Measurements from ENCODE around the gene CFAP45.

Gene CFAP45

DNA sequence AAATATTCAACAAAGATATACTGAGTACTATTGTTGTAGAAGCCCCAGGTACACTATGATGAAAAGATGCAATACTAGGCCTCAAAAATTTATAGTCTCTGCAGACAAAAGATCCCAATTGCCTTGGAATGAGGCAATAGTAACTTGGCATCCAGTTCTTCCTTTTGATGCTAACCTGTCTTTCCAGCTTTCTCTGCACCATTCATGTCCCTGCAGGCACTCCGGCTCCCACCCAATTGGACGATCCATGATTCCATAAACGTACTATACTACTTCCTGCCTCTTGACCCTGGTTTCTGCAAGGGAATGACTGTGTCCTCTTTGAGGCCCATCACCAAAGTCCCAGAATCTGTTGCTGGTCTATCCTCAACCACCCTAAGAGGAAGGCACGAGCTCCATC, 33.4 kb upstream of the CFAP45 start:
- Histone ChIP-seq H3K4me1 (ENCODE audit: control insufficient read depth in 1 of 2, insufficient read depth in 1 of 2, low read depth in 1 of 2, low read length in 1 of 2) (peaks cover 26 to 30% of the 10 kb centered on the region in 2 experiments), H3K27ac (no peak overlapping the region), H3K36me3 (no peaks in the 10 kb centered on the region), H3K4me3 (ENCODE audit: low read depth in 1 of 2, low read length in 1 of 2) (no peak overlapping the region), H3K9me3 (no peaks in the 10 kb centered on the region), H3K27me3 (peaks cover 7% of the 10 kb centered on the region)
- TF ChIP-seq, protein P1, sequence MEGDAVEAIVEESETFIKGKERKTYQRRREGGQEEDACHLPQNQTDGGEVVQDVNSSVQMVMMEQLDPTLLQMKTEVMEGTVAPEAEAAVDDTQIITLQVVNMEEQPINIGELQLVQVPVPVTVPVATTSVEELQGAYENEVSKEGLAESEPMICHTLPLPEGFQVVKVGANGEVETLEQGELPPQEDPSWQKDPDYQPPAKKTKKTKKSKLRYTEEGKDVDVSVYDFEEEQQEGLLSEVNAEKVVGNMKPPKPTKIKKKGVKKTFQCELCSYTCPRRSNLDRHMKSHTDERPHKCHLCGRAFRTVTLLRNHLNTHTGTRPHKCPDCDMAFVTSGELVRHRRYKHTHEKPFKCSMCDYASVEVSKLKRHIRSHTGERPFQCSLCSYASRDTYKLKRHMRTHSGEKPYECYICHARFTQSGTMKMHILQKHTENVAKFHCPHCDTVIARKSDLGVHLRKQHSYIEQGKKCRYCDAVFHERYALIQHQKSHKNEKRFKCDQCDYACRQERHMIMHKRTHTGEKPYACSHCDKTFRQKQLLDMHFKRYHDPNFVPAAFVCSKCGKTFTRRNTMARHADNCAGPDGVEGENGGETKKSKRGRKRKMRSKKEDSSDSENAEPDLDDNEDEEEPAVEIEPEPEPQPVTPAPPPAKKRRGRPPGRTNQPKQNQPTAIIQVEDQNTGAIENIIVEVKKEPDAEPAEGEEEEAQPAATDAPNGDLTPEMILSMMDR (IDR thresholded peaks at IDR 0.05) = no peak

GRCh38 chr1:159932296-159933285, 32.6 kb upstream of the CFAP45 start:
- peaks cover 19 to 22% of the 10 kb centered on the region in 2 experiments for H3K4me1 ChIP-seq (ENCODE audit: control insufficient read depth in 1 of 2, insufficient read depth in 1 of 2, low read depth in 1 of 2, low read length in 1 of 2)
- H3K27me3 ChIP-seq = peaks cover 7% of the 10 kb centered on the region
- TF ChIP-seq, protein P1 (IDR thresholded peaks at IDR 0.05) = no peak
- no peaks in the 10 kb centered on the region for H3K36me3 ChIP-seq
- H3K9me3 ChIP-seq = no peaks in the 10 kb centered on the region
- H3K27ac ChIP-seq = no peak overlapping the region
- H3K4me3 ChIP-seq (ENCODE audit: low read depth in 1 of 2, low read length in 1 of 2) = no peak overlapping the region

GRCh38 chr1:159931795-159932173, 31.8 kb upstream of the CFAP45 start:
- peaks cover 7% of the 10 kb centered on the region for H3K27me3 ChIP-seq
- H3K36me3 ChIP-seq = no peaks in the 10 kb centered on the region
- peaks cover 11 to 14% of the 10 kb centered on the region in 2 experiments for H3K4me1 ChIP-seq (ENCODE audit: control insufficient read depth in 1 of 2, insufficient read depth in 1 of 2, low read depth in 1 of 2, low read length in 1 of 2)
- no peak overlapping the region for H3K27ac ChIP-seq
- TF ChIP-seq, protein P1 (IDR thresholded peaks at IDR 0.05) = no peak
- no peak overlapping the region for H3K4me3 ChIP-seq (ENCODE audit: low read depth in 1 of 2, low read length in 1 of 2)
- no peaks in the 10 kb centered on the region for H3K9me3 ChIP-seq

DNA sequence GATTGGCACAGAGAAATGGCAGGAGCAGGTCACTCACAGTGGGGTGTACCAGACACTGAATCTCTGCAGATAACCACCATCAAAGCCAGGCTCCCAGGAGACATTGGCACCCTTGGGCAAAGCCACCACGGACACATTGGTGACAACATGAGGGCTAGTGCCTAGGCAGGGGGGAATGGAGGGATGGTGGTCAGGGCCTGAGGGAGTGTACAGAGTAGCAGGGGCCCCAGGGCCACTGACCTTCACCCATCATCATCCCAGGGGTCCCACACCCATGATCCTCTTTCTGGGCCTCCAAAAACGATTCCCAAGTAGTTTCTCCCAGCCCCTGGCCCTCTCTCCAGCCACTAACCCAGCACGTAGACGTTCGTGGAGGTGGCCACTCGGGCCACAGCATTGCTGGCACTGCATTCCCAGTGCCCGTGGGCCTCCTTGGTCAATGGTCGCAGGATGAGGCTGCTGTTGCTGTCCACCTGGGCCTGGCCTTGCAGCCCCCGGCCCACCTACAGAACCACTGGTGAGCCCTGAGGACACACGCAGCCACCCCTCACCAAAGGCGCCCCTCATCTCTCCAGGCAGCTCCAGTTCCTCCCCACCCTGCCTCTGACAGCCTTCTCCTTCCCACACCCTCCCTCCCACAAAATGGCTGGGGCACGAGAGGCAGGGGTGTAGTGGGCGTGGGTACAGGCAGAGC, 31.3 kb upstream of the CFAP45 start:
- Histone ChIP-seq H3K27ac (no peak overlapping the region), H3K27me3 (peaks cover 7% of the 10 kb centered on the region), H3K9me3 (no peaks in the 10 kb centered on the region), H3K4me1 (ENCODE audit: control insufficient read depth in 1 of 2, insufficient read depth in 1 of 2, low read depth in 1 of 2, low read length in 1 of 2) (peaks cover 7 to 12% of the 10 kb centered on the region in 2 experiments), H3K36me3 (no peaks in the 10 kb centered on the region), H3K4me3 (ENCODE audit: low read depth in 1 of 2, low read length in 1 of 2) (no peak overlapping the region)
- TF ChIP-seq, protein P1 (IDR thresholded peaks at IDR 0.05) = no peak

DNA sequence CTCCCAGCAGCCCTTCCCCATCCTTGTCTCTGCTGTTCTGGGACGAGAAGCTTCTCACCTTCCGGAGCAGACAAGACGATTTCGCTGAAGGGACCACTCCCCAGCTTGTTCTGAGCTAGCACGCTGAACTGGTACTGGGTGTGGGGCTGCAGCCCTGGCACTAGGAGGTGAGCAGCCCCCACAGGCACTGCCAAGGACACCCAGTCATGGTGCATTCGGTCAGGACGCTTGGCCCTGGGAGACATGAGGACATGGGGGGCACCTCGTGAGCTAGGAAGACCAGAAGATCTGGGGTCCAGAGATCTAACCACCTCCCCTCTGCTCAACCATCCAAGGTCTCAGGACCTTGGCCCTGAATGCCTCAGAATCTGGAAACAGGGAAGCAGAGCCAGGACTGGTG, 30.7 kb upstream of the CFAP45 start:
- H3K9me3 ChIP-seq = no peaks in the 10 kb centered on the region
- no peak overlapping the region for H3K4me3 ChIP-seq (ENCODE audit: low read depth in 1 of 2, low read length in 1 of 2)
- TF ChIP-seq, protein P1 (IDR thresholded peaks at IDR 0.05) = no peak
- peaks cover 8 to 12% of the 10 kb centered on the region in 2 experiments for H3K4me1 ChIP-seq (ENCODE audit: control insufficient read depth in 1 of 2, insufficient read depth in 1 of 2, low read depth in 1 of 2, low read length in 1 of 2)
- no peaks in the 10 kb centered on the region for H3K36me3 ChIP-seq
- H3K27me3 ChIP-seq = peaks cover 7% of the 10 kb centered on the region
- H3K27ac ChIP-seq = no peak overlapping the region
